GM21737 (cell line): ENCODE data around the gene SP9.
A peak's percentile ranks its signal among the peaks of the same experiment; 100 is the strongest.

Experiments
- ATAC-seq: cut with Tn5 transposase; IDR thresholded peaks from one replicate; pipeline ENCODE4 v1.9.1; 2021; ENCODE audit warnings: mild to moderate bottlenecking, moderate library complexity; ENCODE audit not compliant: unreplicated experiment

Gene SP9

DNA sequence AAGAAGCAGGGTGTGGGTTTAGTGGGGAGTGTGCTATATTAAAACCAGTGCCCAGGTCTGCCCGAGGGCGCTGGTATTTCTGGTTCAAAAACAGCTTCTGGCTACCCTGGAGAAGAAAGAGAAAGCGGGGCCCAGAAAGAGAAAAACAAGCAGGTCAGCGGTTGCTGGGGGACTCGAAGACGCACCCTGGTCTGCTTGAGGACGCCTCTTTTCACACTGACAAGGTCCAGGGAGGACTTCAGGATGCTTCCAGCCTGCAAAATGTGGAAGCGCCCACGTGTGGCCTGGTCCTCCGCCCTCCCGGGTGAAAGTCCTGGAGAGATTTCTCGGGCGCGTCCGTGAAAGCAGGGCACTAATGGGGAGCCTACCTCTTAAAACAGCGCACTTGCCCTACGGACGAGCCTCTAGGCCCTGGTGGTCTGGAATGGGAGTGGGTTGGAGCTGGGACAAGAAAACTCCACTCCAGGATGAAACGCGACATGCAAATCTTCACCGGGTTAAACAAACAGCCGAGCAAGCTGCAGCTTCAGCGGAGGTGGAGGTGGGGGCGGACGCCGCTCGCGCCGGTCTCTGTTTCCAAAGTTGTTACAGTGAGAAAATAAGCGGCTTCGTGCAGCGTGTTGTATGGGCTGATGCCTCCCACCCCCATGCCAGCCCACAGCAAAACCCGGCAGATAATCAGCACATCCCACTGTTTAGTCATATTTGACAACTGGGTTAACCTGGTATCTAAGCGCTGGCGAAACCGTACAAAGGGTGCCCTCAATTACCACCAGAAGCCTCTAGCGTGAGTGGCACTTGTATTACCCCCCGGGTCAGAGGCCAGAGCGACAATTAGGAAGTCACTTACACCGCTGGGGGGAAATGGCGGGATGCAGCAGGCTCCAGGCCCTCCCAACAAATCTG, 1.1 kb upstream of the SP9 start:
- ATAC-seq: no peak

DNA sequence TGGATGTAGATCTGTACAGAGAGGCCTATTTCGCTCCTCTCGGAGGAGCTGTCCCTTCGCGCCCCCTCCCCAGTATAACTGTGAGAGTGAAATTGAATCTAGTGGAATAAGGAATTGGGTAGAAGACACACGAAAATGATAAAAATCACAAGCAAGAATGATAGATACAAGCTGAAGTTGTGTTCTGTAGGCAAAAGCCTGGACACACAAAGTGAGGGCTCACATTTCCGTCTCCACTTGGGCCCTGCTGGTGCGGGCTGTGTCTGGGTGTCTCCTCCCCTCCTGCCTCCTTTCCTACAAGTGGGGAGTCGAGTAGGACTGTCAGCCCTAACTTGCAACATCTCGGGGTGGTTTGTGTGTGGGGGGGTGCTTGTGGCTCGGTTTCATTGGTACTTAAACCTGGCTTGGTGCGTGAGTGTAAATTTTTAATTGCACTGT, 457 bp upstream of the SP9 start:
- ATAC-seq: no peak

DNA sequence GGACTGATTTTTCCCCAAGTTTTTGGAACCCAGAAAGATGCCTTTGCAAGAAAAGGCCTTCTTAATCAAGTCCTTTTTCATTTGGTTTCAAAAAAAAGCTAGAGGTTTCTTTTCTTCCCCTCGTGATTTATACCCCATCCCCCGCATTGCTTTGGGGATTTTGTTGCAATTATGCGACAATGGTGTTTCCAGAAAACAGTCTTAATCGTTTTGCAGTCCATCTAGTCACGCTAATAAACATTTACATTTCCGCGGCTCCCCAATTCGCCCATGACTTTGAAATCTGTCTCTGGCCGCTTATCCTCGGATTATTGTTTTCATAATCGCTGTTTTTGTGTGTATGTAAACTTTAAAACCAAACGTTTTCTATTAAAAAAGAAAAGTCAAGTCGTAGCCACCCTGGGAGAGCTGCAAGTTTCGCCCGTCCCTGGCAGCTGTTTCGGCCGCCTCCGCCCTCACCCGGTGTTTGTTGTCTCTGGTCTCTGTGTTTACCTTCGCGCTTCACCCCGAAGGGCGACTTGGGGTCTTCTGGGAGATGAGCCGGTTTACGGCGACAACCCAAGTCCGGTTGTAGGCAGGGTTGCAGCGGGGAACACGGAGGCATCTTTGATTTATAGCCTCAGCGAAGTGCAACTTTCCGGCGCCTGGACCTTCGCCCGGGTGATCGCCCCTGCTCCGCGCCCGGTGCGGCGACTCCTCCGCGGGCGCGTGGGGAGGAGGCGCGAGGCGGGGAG, 667 bp downstream of the SP9 start:
- ATAC-seq: no peak

GRCh38 chr2:174335988-174336500, 1.3 kb downstream of the SP9 start:
- no peak for ATAC-seq

DNA sequence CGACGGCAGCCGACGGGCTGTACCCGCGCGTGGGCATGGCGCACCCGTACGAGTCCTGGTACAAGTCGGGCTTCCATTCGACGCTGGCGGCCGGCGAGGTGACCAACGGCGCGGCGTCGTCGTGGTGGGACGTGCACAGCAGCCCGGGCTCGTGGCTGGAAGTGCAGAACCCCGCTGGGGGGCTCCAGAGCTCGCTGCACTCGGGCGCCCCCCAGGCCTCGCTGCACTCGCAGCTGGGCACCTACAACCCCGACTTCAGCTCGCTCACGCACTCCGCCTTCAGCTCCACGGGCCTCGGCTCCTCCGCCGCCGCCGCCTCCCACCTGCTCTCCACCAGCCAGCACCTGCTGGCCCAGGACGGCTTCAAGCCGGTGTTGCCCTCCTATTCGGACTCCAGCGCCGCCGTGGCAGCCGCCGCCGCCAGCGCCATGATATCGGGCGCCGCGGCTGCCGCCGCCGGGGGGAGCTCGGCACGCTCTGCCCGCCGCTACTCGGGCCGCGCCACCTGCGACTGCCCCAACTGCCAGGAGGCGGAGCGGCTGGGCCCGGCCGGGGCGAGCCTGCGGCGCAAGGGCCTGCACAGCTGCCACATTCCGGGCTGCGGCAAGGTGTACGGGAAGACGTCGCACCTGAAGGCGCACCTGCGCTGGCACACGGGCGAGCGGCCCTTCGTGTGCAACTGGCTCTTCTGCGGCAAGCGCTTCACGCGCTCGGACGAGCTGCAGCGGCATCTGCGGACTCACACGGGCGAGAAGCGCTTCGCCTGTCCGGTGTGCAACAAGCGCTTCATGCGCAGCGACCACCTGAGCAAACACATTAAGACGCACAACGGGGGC, 2.0 kb downstream of the SP9 start:
- ATAC-seq: peak; percentile 42

DNA sequence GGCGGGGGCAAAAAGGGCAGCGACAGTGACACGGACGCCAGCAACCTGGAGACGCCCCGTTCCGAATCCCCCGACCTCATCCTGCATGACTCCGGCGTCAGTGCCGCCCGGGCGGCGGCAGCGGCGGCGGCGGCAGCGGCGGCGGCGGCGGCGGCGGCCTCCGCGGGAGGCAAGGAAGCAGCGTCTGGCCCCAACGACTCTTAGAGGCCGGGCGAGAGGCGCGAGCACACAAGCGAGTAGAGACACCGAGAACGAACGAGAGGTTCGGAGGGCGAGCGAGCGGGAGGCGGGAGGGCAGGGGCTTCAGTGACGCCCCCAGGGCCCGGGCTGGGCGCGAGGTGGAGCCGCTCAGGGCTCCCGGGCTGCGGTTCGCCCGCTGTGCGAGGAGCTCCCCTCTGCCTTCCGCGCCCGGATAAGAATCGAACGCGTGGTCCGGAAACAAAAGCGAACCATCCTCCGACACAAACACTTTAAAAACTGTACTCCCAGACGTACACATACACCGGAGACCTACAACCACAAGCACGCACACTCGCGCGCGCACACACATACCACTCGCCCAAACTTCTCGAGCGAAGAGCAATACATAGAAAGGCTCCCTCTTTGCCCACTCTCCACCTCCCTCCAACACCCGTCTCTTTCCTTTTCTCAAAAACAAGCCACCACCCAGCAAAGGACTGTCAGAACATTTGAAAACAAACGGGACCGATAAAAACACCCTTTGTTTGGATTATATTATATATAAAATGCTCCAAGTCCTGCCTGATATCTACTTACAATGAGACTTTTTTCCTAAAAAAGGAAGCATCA, 2.8 kb downstream of the SP9 start:
- no peak for ATAC-seq

- no peak for ATAC-seq
Observed at GRCh38 chr2:174338147-174338605, 3.4 kb downstream of the SP9 start.

DNA sequence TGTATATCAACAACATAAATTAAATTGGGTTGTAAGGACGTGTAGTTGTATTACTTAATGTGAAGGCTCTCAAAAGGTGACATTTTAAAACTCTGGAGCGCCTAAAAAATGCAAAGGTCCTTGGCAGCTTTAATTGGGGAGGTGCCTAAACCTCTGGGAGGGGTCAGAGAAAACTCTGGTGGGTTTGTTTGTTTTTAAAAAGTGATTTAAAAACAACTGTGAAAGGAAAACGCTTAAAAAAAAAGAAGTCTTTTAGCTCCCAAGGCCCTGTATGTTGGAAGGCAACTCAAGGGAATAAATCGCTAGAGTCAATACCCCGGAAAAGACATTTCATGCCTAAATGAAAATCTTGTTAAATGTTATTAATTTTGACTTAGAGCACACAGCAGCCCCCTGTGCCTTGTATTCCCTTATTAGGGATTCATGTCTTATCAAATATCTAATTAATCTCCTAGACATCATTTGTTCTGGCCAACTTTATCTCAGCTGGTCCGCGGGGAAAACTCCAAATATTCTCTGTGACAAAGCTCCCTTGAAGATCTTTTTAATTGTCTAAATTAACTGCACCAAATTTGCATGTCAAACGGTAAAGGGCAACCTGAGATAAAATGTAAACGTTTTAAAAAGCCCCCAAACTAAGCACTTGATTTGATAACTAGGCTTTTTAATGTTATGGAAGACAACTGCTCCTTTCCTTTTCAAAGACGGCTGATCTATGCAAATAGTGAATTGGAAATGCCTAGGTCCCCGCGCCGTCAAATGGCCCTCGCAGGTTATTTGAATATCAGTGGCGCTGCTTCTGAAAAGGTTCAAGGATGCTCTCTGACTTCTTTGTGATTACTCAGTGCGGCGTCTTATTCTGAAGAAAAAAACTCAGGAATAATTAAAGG, 4.2 kb downstream of the SP9 start:
- ATAC-seq: no peak

DNA sequence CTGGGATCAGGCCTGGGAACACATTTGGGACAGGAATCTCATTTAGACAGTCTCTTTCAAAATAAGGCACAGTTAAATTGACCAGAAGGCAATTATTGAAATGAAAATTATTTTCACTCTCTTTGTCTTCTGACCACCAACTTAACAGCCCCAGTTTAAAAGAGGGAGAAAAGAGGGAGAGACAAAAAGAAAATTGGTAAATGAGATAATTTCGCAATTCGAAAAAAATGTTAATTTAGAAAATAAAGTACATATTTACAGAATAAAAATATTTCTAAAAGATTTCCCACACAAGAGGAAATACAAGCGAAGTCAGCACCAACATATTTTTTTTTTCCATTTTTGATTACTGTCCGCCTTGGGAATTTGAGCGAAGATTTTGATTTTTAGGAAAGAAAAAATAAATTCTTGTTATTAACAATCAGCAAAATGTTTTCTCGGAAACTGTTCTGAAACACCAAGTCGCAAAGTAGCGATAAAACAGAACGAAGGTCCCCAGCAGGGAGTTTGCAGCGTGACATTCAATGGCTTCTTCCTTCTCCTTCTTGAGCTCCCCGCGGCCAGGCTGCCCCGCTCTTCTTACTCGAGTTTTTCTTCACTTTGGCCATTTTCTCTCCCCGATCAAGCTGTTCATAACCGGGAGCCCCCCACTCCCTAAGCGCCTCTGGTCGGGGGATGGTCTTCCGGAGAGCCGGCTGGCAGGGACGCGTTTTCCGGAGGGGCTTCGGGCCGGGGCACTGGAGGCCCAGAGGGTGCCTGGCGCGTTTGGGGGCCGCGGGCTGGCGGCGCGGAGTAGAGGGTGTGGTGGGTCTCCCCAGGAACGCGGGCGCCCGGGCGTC, 5.0 kb downstream of the SP9 start:
- ATAC-seq: no peak

DNA sequence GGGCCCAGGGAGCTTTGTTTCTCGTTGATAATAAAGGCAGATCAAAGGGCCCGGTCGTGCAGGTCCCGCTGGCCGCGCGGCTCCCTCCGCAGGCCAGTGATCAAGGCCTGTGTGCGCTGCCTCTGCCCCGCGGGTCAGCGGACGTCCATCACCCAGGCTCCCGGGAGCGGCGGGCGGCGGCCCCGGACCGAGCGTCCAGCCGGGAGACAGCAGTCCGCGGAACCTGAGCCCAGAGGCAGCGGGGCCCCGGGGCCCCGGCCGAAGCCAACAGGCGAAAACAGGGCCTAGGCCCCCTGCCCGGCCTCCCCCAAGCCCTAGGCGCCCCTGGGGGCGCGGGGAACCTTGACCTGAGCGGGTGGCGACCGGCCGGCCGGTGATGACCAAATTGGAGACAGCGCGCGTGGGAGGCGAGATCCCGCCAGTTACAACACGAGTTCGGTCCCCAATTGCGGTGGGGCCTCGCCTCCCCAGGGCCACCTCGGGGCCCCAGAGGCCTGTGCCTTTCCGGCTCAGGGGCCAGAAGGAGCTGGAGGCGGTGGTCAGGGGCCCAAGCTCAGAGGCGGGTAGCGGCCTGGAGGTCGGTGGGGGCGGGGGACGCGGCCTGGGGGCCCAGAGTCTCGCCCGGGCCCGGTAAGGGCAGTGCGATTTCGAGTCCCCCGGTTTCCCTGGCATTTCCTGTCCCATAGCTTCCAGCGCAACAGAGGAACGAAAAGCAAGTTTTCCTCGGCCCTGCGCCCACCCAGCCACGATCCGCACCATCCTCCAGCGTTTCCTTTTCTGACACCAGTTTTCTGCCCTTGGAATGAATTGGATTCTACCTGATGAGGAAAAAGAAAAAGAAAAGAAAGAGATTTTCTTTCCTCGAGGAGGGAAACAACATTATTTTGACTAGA, 5.9 kb downstream of the SP9 start:
- ATAC-seq: no peak

GRCh38 chr2:174341293-174341994, 6.7 kb downstream of the SP9 start:
- ATAC-seq: peak; percentile 63

DNA sequence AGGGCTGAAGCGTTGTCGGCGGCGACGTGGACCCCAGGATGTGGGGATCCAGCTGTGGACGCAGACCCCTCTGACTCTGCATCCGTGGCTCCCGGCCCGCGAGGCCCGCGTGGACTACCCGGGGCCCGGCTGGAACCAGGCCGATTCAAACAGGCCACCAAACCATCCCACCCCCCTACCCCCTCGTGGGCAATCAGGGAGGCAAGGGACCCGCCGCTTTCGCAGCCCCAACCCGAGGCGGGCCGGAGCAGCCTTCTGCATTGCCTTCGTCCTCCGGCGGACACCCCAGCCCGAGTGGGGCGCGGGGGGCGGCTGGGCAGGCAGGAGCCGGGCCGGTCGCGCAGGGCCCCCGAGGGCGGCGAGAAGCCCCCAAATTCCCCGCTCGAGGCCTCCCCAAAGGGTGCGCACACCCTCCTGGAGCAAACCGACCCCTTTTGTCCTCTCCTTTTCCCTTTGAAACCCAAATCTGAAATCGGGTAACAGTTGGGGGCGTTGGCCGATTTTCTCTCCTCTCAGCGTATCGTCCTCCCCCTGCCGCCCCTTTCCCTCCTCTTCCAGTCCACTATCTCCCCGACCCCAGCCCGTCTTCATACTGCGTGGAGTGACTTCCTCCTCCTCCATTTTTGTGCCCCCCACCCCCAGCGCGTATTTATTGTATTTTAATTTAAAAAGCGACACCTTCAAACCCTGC, 7.4 kb downstream of the SP9 start:
- no peak for ATAC-seq

DNA sequence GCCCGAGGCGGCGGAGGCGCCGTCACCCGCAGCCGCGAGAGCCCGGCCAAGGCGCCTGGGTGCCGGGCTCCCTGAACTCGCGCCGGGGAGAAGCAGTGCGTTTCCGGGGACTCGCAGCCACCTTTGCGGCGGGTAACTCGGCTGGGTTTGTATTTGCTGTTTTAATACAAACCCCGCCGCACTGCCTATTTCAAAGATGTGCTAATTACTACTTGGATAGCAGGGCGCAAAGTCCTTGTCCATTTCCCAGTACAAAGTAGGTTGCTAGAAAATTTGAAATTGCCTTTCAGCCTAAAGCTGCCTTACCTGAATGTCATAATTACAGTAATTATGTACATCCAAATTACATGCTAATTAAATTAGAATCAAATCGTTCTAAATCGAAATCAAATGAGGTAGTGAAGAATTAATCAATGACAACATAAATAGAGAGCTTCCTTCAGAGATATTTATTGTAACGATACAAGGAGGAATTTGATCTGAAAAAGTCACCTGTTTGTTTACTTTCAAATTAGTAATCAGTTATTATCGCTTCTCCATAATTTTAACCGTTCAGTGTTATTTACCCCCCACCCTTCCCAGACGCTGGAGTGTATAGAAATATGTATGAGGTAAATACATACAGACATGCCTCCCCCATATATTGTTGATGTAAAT, 8.1 kb downstream of the SP9 start:
- no peak for ATAC-seq

GRCh38 chr2:174343343-174343622, 8.5 kb downstream of the SP9 start:
- ATAC-seq: no peak

DNA sequence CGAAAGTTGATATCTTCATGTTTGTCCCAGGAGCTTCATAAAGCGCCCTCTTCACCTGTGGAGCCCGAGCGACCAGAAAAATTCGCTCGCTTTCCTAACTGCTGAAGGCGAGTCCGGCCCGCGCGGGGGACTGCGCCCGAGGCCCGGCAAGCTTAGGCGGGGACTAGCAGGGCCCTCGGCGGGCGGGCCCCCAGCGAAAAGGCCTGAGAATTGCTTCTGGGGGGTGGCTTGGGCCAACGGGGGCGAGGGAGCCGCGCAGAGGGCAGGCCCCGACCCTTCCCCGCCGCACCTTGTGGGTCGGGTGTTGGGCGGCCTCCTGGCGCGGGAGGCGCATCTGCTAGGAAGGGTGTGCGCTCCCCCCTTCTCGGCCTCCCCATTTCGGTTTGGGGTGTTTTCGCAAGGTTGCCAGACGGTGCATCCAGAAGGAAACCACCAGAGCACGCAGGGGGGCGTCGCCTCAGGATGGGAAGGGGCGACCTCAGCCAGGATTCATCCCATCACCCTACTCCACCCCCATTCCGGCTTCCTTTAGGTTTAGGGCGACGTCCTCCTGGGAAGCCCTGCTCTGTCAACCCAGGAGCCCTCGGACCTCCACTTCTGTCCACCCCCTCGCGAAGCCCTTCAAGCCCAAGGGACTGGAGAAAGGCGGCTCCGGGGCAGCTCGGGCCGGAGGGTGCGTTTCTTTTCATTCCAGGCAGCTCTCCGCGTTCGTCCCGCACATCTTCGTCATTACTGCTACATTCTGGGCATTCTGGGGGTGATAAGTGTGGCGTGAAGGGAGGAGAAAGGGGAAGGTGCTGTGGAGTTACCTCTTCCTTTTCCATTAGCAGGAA, 9.1 kb downstream of the SP9 start:
- ATAC-seq: no peak
